GM12878 (cell line): ENCODE data around the gene JAG1. TPM values are rescaled to one million over a fixed set of nuclear protein-coding genes. Genes with fewer than 3 reads are reported as not detected.

Experiments used
- ATAC-seq: fragments of 200-7000 bp; cut with Tn5 transposase; 3 replicates; pipeline ENCODE4 v1.9.1; 2020; ENCODE audit warnings: mild to moderate bottlenecking, moderate library complexity
- BruUV-seq: library from RNA; stranded (reverse); fragments of 400-500 nt; replicated peaks from 2 replicates; lab custom pipeline; 2021; lab: Mats Ljungman, UMichigan
- CTCF ChIA-PET: fragments of 300-600 bp; sonication (Branson Sonifier 250); formaldehyde crosslinking; extraction: SDS; loops from one replicate; lab custom pipeline; 2021; ENCODE audit warnings: inconsistent platforms; lab: Yijun Ruan, JAX
- POLR2A ChIA-PET: fragments of 350-600 bp; formaldehyde crosslinking; extraction: SDS; loops from one replicate; lab custom pipeline; 2021; ENCODE audit warnings: inconsistent platforms; lab: Charles Lee
- RAD21 ChIA-PET: fragments of 300-600 bp; sonication (Branson Sonifier 250); formaldehyde crosslinking; loops from one replicate; lab custom pipeline; 2023; ENCODE audit warnings: antibody characterized with exemption; ENCODE audit not compliant: unreplicated experiment; lab: Charles Lee
- SMC1A ChIA-PET: fragments of 300-600 bp; sonication (Branson Sonifier 250); formaldehyde crosslinking; loops from one replicate; lab custom pipeline; 2023; ENCODE audit not compliant: unreplicated experiment, uncharacterized antibody; lab: Charles Lee
- DNase-seq: peaks from one replicate; pipeline ENCODE4 v3.0.0-alpha.2; 2011; ENCODE audit warnings: low read depth, low spot score
- FAIRE-seq: peaks from 3 replicates; lab custom pipeline; 2011; peaks lifted over from hg19 to GRCh38; lab: Jason Lieb, UNC
- H2AFZ ChIP-seq: 2 replicates; pipeline ENCODE4 v1.6.0; 2011; ENCODE audit warnings: low read depth, low read length, control low read depth; ENCODE audit not compliant: control insufficient read depth
- H3K27ac ChIP-seq: 2 replicates; pipeline ENCODE4 v1.5.1; 2011; ENCODE audit warnings: control low read depth; ENCODE audit not compliant: control insufficient read depth, insufficient read depth
- H3K27me3 ChIP-seq, 2 experiments: replicated peaks in 1 of 2; 2 replicates each; pipeline versions ENCODE4 v1.6.0 to v1.6.1; 2011; ENCODE audit warnings: low read length in 1 of 2; ENCODE audit not compliant: control insufficient read depth in 2 of 2, insufficient read depth in 2 of 2
- H3K36me3 ChIP-seq, 2 experiments: 2 replicates each; pipeline ENCODE4 v1.5.1; 2011; ENCODE audit warnings: low read length in 1 of 2; ENCODE audit not compliant: control insufficient read depth in 2 of 2, insufficient read depth in 2 of 2
- H3K4me1 ChIP-seq: 2 replicates; pipeline ENCODE4 v1.6.1; 2011; ENCODE audit warnings: mild to moderate bottlenecking, low read length, moderate library complexity, mixed read lengths; ENCODE audit not compliant: control insufficient read depth, insufficient read depth
- H3K4me2 ChIP-seq: 2 replicates; pipeline ENCODE4 v1.6.0; 2011; ENCODE audit warnings: control low read depth; ENCODE audit not compliant: control insufficient read depth, insufficient read depth
- H3K4me3 ChIP-seq: fragments of 200-600 bp; sonication (generic); 2 replicates; pipeline ENCODE4 v1.5.1; 2016
- H3K79me2 ChIP-seq: 2 replicates; pipeline ENCODE4 v1.6.0; 2011; ENCODE audit warnings: low read length; ENCODE audit not compliant: control insufficient read depth, insufficient read depth
- H3K9ac ChIP-seq: 2 replicates; pipeline ENCODE4 v1.8.0; 2011; ENCODE audit warnings: low read length, control low read depth, mixed read lengths; ENCODE audit not compliant: control insufficient read depth, insufficient read depth
- H3K9me3 ChIP-seq: replicated peaks from 3 replicates; pipeline ENCODE4 v1.5.1; 2011; ENCODE audit warnings: mild to moderate bottlenecking, low read length; ENCODE audit not compliant: control insufficient read depth, insufficient read depth
- H4K20me1 ChIP-seq: 2 replicates; pipeline ENCODE4 v1.6.0; 2011; ENCODE audit not compliant: control insufficient read depth, insufficient read depth
- HCFC1 ChIP-seq: fragments of 150-350 bp; IDR thresholded peaks from 2 replicates; pipeline ENCODE4 v1.6.1; 2014; ENCODE audit warnings: low read length
- MAX ChIP-seq: IDR thresholded peaks from 2 replicates; pipeline ENCODE4 v1.6.1; 2012; ENCODE audit warnings: low read depth, low read length, improper control_type of control experiment
- MEF2A ChIP-seq: IDR thresholded peaks from 2 replicates; pipeline ENCODE4 v1.6.1; 2011; ENCODE audit warnings: low read depth, mild to moderate bottlenecking, low read length, moderate library complexity; ENCODE audit not compliant: insufficient read depth
- SP1 ChIP-seq: IDR thresholded peaks from one replicate; pipeline ENCODE4 v1.6.1; 2011; ENCODE audit warnings: low read depth, low read length
- ZNF687 ChIP-seq: fragments of 450-650 bp; IDR thresholded peaks from 2 replicates; pipeline ENCODE4 v1.6.1; 2017; ENCODE audit warnings: mild to moderate bottlenecking, moderate library complexity
- WGBS: methylation state at CpG from one replicate; pipeline ENCODE4 v1.1.6; 2016; ENCODE audit warnings: low lambda C conversion rate; ENCODE audit not compliant: insufficient replicate concordance, insufficient coverage; ENCODE audit errors: missing lambda C conversion rate; 5-methylcytosine and 5-hydroxymethylcytosine counted together
- in situ Hi-C: fragments of 300-500 bp; cut with MboI; formaldehyde crosslinking; loops from 9 replicates; pipeline ENCODE4 v1.14.3; 2018; ENCODE audit warnings: mixed read lengths
- intact Hi-C: fragments of 100-400 bp; cut with micrococcal nuclease; formaldehyde crosslinking; loops from one replicate; pipeline ENCODE4 v1.14.2; 2022; ENCODE audit not compliant: unreplicated experiment
- polyA plus RNA-seq, 11 experiments: library from polyadenylated mRNA; depleted of rRNA in 4 of 11; unstranded in 6 of 11; stranded (reverse) in 5 of 11; fragments of >200 nt; fragmentation: Nextera tagmentation in 4 of 11; fragmentation: Illumina TruSeq in 1 of 11; extraction: Ambion mirVana in 4 of 11; extraction: Trizol in 1 of 11; gene quantifications; 1 replicate in 1 of 11; 2 replicates in 10 of 11; pipeline versions ENCODE4 v1.2.1 to v1.2.3, GENCODE V29; 2011 to 2016; ENCODE audit warnings: inconsistent platforms in 2 of 11, missing spikeins in 2 of 11, low read depth in 1 of 11
- total RNA-seq, 4 experiments: library from RNA; depleted of rRNA in 3 of 4; stranded (reverse); fragments of >200 nt in 3 of 4; fragmentation: Illumina TruSeq in 1 of 4; extraction: Trizol in 1 of 4; gene quantifications; 2 replicates each; pipeline versions ENCODE4 v1.2.1 to v1.2.3, GENCODE V29; 2013 to 2021

Gene JAG1
- total and polyA plus RNA-seq, 10 of the 15 experiments (the other 5 are each of a cell fraction or from before 2014, with no cell fraction given), result 0.66 to 6.9 (median 1.8) TPM

- Histone ChIP-seq H3K27me3 (no peaks in the 10 kb centered on the region), H3K4me2 (no peak overlapping the region), H3K4me1 (peaks cover 12% of the 10 kb centered on the region), H3K9ac (no peak overlapping the region), H3K4me3 (no peak overlapping the region), H3K36me3 (peaks cover 1 to 2% of the 10 kb centered on the region in 2 experiments), H3K9me3 (no peaks in the 10 kb centered on the region), H2AFZ (no peak overlapping the region), H3K79me2 (no peaks in the 10 kb centered on the region), H3K27ac (no peak overlapping the region), H4K20me1 (peaks cover 2% of the 10 kb centered on the region; the same call in 1 of the 2 replicates)
- ATAC-seq (no peak), FAIRE-seq (no peak), DNase-seq (no peak)
- ChIA-PET SMC1A (interaction anchor here (0.9 to 1.1 kb wide), 3 partner anchors 11 to 38 kb away, joined by 3 to 4 read pairs (median 3); no protein-coding TSS in a partner anchor), CTCF (interaction anchor here (0.6 to 1.6 kb wide), 3 partner anchors 12 to 681 kb away, joined by 3 to 4 read pairs (median 4); partner anchors contain the start of gene JAG1), POLR2A (interaction anchor here (0.6 kb wide), 1 partner anchor 771 kb away, joined by 3 read pairs; no protein-coding TSS in a partner anchor), RAD21 (interaction anchor here (0.7 kb wide), 1 partner anchor 774 kb away, joined by 3 read pairs; no protein-coding TSS in a partner anchor)
- intact Hi-C loops, result no loop called here
- 42% methylated on average over 5 of the region's 5 CpGs for WGBS
- in situ Hi-C loops, result no loop called here
- BruUV-seq, result no TSS peak
- TF ChIP-seq SP1, result no peak
Measured at GRCh38 chr20:10658876-10659632, 14.7 kb downstream of the JAG1 start.

GRCh38 chr20:10658051-10658823 is 15.6 kb downstream of the JAG1 start:
- Histone ChIP-seq H3K79me2 (no peaks in the 10 kb centered on the region), H3K4me3 (no peak overlapping the region), H3K9ac (no peak overlapping the region), H3K9me3 (no peaks in the 10 kb centered on the region), H4K20me1 (peaks cover 2% of the 10 kb centered on the region; the same call in 1 of the 2 replicates), H2AFZ (no peak overlapping the region), H3K27me3 (no peaks in the 10 kb centered on the region), H3K4me2 (no peak overlapping the region), H3K4me1 (peaks cover 17% of the 10 kb centered on the region), H3K27ac (no peak overlapping the region), H3K36me3 (peaks cover 1 to 2% of the 10 kb centered on the region in 2 experiments)
- SMC1A ChIA-PET, result interaction anchor here (0.7 kb wide), 1 partner anchor 13 kb away, joined by 3 read pairs; no protein-coding TSS in a partner anchor
- ATAC-seq (no peak), DNase-seq (no peak), FAIRE-seq (no peak)
- POLR2A ChIA-PET, result no interaction called here
- CTCF ChIA-PET, result interaction anchor here (1.1 kb wide), 1 partner anchor 16 kb away, joined by 4 read pairs; the partner anchor contains the start of gene JAG1
- 54% methylated on average over 13 of the region's 13 CpGs for WGBS
- intact Hi-C loops (no loop called here), in situ Hi-C loops (no loop called here)
- BruUV-seq, result no TSS peak
- RAD21 ChIA-PET, result no interaction called here
- no peak for TF ChIP-seq MAX
- no peak for TF ChIP-seq ZNF687
- no peak for TF ChIP-seq HCFC1
- no peak for TF ChIP-seq MEF2A
